HepG2 (cell line): ENCODE results near the gene GPC6. TPM values are rescaled to one million over a fixed set of nuclear protein-coding genes. Genes with fewer than 3 reads are reported as not detected.

ENCODE experiments used
- ATAC-seq: fragments of 200-7000 bp; cut with Tn5 transposase; 3 replicates; pipeline ENCODE4 v1.9.1; 2020; ENCODE audit warnings: mild to moderate bottlenecking, moderate library complexity
- BruUV-seq: library from RNA; stranded (reverse); fragments of 400-500 nt; replicated peaks from 2 replicates; lab custom pipeline; 2021; lab: Mats Ljungman, UMichigan
- CTCF ChIA-PET: fragments of 300-600 bp; formaldehyde crosslinking; extraction: SDS; loops from one replicate; lab custom pipeline; 2021; ENCODE audit warnings: low total read pairs, inconsistent platforms, low intra/inter-chr PET ratio; lab: Yijun Ruan, JAX
- POLR2A ChIA-PET: fragments of 350-600 bp; sonication (Branson Sonifier 250); formaldehyde crosslinking; loops from one replicate; lab custom pipeline; 2020; ENCODE audit warnings: antibody characterized with exemption, inconsistent platforms; lab: Yijun Ruan, JAX
- DNase-seq: peaks from one replicate; pipeline ENCODE4 v3.0.0-alpha.2; 2015; ENCODE audit warnings: low spot score
- FAIRE-seq: peaks from 3 replicates; lab custom pipeline; 2011; peaks lifted over from hg19 to GRCh38; lab: Jason Lieb, UNC
- H2AFZ ChIP-seq: one replicate; pipeline ENCODE4 v1.6.1; 2011; ENCODE audit warnings: low read length, inconsistent platforms
- H3K27ac ChIP-seq: fragments of 300-600 bp; 3 replicates; pipeline ENCODE4 v1.8.0; 2011; ENCODE audit warnings: mixed run types, mild to moderate bottlenecking, mixed read lengths, low read length, inconsistent platforms; ENCODE audit not compliant: insufficient read depth; ENCODE audit errors: extremely low read length
- H3K27me3 ChIP-seq, 2 experiments: fragments of 200-600 bp in 1 of 2; 2 replicates in 1 of 2; 3 replicates in 1 of 2; pipeline versions ENCODE4 v1.6.0 to v1.8.0; 2011; ENCODE audit warnings: low read length in 2 of 2, mild to moderate bottlenecking in 2 of 2, moderate library complexity in 2 of 2, inconsistent platforms in 1 of 2; ENCODE audit not compliant: insufficient read depth in 2 of 2, control insufficient read depth in 1 of 2
- H3K36me3 ChIP-seq, 2 experiments: fragments of 200-600 bp in 1 of 2; replicated peaks in 1 of 2; 2 replicates in 1 of 2; 3 replicates in 1 of 2; pipeline versions ENCODE4 v1.5.1 to v1.8.0; 2011; ENCODE audit warnings: low read length in 2 of 2, inconsistent platforms in 1 of 2; ENCODE audit not compliant: insufficient read depth in 2 of 2, control insufficient read depth in 1 of 2
- H3K4me1 ChIP-seq: 2 replicates; pipeline ENCODE4 v1.5.1; 2012; ENCODE audit warnings: low read length, inconsistent platforms; ENCODE audit not compliant: insufficient read depth
- H3K4me2 ChIP-seq: 2 replicates; pipeline ENCODE4 v1.6.0; 2011; ENCODE audit warnings: low read depth, low read length, inconsistent platforms
- H3K4me3 ChIP-seq, 3 experiments: fragments of 200-600 bp in 1 of 3; sonication (generic), shearing (Covaris generic) in 1 of 3; replicated peaks in 1 of 3; 2 replicates each; pipeline ENCODE4 v1.5.1; 2011 to 2016; ENCODE audit warnings: low read length in 3 of 3, inconsistent platforms in 2 of 3, low read depth in 2 of 3, mild to moderate bottlenecking in 2 of 3, control low read depth in 1 of 3, mixed read lengths in 1 of 3; ENCODE audit not compliant: insufficient read depth in 1 of 3
- H3K79me2 ChIP-seq: one replicate; pipeline ENCODE4 v1.6.1; 2011; ENCODE audit warnings: low read length, inconsistent platforms; ENCODE audit not compliant: insufficient read depth
- H3K9ac ChIP-seq: 2 replicates; pipeline ENCODE4 v1.6.0; 2011; ENCODE audit warnings: mild to moderate bottlenecking, low read depth, low read length, inconsistent platforms; ENCODE audit not compliant: insufficient read depth
- H3K9me3 ChIP-seq: 2 replicates; pipeline ENCODE4 v1.5.1; 2012; ENCODE audit warnings: mild to moderate bottlenecking, low read length
- H4K20me1 ChIP-seq: 2 replicates; pipeline ENCODE4 v1.6.0; 2011; ENCODE audit warnings: inconsistent platforms, mild to moderate bottlenecking, low read length, moderate library complexity; ENCODE audit not compliant: insufficient read depth
- DPF2 ChIP-seq: sonication (generic); formaldehyde crosslinking; IDR thresholded peaks from 2 replicates; pipeline ENCODE4 v1.4.0; 2020; ENCODE audit warnings: mild to moderate bottlenecking, low read depth, missing genetic modification reagents, borderline replicate concordance
- KAT8 ChIP-seq: IDR thresholded peaks from 2 replicates; pipeline ENCODE4 v1.6.1; 2016; ENCODE audit warnings: missing genetic modification reagents, missing compliant biosample characterization
- KDM3A ChIP-seq: IDR thresholded peaks from 2 replicates; pipeline ENCODE4 v1.6.1; 2018; ENCODE audit warnings: low read depth, missing compliant biosample characterization
- KDM5B ChIP-seq: sonication (generic); formaldehyde crosslinking; IDR thresholded peaks from 2 replicates; pipeline ENCODE4 v1.4.0; 2020; ENCODE audit warnings: missing genetic modification reagents, mild to moderate bottlenecking, borderline replicate concordance
- POLR2AphosphoS2 ChIP-seq: IDR thresholded peaks from 2 replicates; pipeline ENCODE4 v1.6.1; 2011; ENCODE audit warnings: low read depth, low read length, improper control_type of control experiment
- PRMT3 ChIP-seq: sonication (generic); formaldehyde crosslinking; IDR thresholded peaks from 2 replicates; pipeline ENCODE4 v1.8.1; 2022; ENCODE audit warnings: low read depth, mild to moderate bottlenecking, moderate library complexity, missing genetic modification reagents, borderline replicate concordance
- RELA ChIP-seq: sonication (generic); formaldehyde crosslinking; IDR thresholded peaks from 2 replicates; pipeline ENCODE4 v1.4.0; 2020; ENCODE audit warnings: missing genetic modification reagents
- SIN3B ChIP-seq: fragments of 150-350 bp; IDR thresholded peaks from 2 replicates; pipeline ENCODE4 v1.6.1; 2014; ENCODE audit warnings: low read length
- SYNCRIP ChIP-seq: fragments of 200-400 bp; formaldehyde crosslinking; IDR thresholded peaks from 2 replicates; pipeline ENCODE4 v1.6.1; 2018; ENCODE audit warnings: mild to moderate bottlenecking, low read depth, low read length; ENCODE audit not compliant: insufficient read depth
- ZBTB38 ChIP-seq: sonication (generic); formaldehyde crosslinking; IDR thresholded peaks from 2 replicates; pipeline ENCODE4 v1.5.1; 2020; ENCODE audit warnings: mild to moderate bottlenecking, missing genetic modification reagents
- ZNF337 ChIP-seq: sonication (generic); formaldehyde crosslinking; IDR thresholded peaks from 2 replicates; pipeline ENCODE4 v1.5.1; 2020; ENCODE audit warnings: missing genetic modification reagents, low read depth, mild to moderate bottlenecking, borderline replicate concordance
- ZNF367 ChIP-seq: sonication (generic); formaldehyde crosslinking; IDR thresholded peaks from 2 replicates; pipeline ENCODE4 v1.4.0; 2020; ENCODE audit warnings: missing genetic modification reagents, borderline replicate concordance
- ZNF547 ChIP-seq: sonication (generic); formaldehyde crosslinking; IDR thresholded peaks from 2 replicates; pipeline ENCODE4 v1.5.1; 2020; ENCODE audit warnings: mild to moderate bottlenecking, missing genetic modification reagents
- WGBS: methylation state at CpG from one replicate; pipeline ENCODE4 v1.1.6; 2017; ENCODE audit warnings: low lambda C conversion rate; 5-methylcytosine and 5-hydroxymethylcytosine counted together
- in situ Hi-C: cut with HindIII; loops from 2 replicates; pipeline ENCODE4 v1.10.0; 2017; ENCODE audit warnings: low pct_unique_long_range_greater_than_20kb; ENCODE audit not compliant: extremely low pct_ligation_motif_present
- intact Hi-C: fragments of 100-400 bp; cut with micrococcal nuclease; formaldehyde crosslinking; loops from one replicate; pipeline ENCODE4 v1.10.0; 2022; ENCODE audit not compliant: unreplicated experiment
- polyA plus RNA-seq, 8 experiments: library from polyadenylated mRNA; depleted of rRNA in 3 of 8; stranded (reverse) in 7 of 8; unstranded in 1 of 8; fragments of >200 nt; fragmentation: Illumina TruSeq in 4 of 8; extraction: Trizol in 4 of 8; gene quantifications; 2 replicates each; pipeline versions ENCODE4 v1.2.1 to v1.2.3, GENCODE V29; 2011 to 2016; ENCODE audit warnings: low read depth in 4 of 8, missing spikeins in 1 of 8, mixed read lengths in 1 of 8; ENCODE audit not compliant: insufficient read depth in 1 of 8
- total RNA-seq, 5 experiments: library from RNA; depleted of rRNA; stranded (reverse); fragments of >200 nt; fragmentation: Illumina TruSeq; extraction: Trizol; gene quantifications; 2 replicates each; pipeline ENCODE4 v1.2.3, GENCODE V29; 2016; ENCODE audit warnings: low read depth in 1 of 5
- TF ChIP-seq, protein P1 (sequence below): sonication (generic); formaldehyde crosslinking; IDR thresholded peaks from 2 replicates; pipeline ENCODE4 v1.8.1; 2023; ENCODE audit warnings: missing genetic modification reagents, inconsistent platforms, borderline replicate concordance
- TF ChIP-seq, protein P2 (sequence below): sonication (generic); formaldehyde crosslinking; IDR thresholded peaks from 2 replicates; pipeline ENCODE4 v1.4.0; 2020; ENCODE audit warnings: low read depth, mild to moderate bottlenecking, missing genetic modification reagents
- TF ChIP-seq, protein P3 (sequence below), 2 experiments: sonication (generic) in 1 of 2; formaldehyde crosslinking in 1 of 2; IDR thresholded peaks; 2 replicates each; pipeline versions ENCODE4 v1.6.1 to v1.9.0; 2014 to 2022; ENCODE audit warnings: antibody characterized with exemption in 1 of 2, borderline replicate concordance in 1 of 2, inconsistent platforms in 1 of 2, low read depth in 1 of 2, missing genetic modification reagents in 1 of 2

The GPC6 gene
- total and polyA plus RNA-seq, 2 of the 13 experiments (the other 11 are each of a cell fraction or from before 2014, with no cell fraction given): 24.5 to 33.9 TPM

DNA sequence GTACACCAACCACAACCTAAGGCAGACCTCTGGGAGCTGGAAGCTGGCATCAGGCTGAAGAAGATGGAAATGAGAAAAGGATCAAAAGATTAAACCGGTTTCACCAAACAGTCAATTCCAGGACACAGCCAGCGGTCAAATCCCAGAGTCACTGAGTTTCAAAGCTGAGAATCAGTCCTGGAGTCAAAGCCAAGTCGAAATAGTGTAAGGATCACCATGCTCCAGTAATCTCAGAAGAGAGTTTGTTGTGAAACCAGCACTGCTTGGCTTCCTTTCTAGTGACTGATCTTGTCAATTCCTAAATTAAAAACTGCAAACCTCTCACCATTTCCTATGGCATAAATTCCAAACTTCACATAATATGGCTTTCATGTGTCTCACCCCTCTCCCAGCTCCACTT lies 198.8 kb downstream of the GPC6 start (continued):
- TF ChIP-seq, protein P1, sequence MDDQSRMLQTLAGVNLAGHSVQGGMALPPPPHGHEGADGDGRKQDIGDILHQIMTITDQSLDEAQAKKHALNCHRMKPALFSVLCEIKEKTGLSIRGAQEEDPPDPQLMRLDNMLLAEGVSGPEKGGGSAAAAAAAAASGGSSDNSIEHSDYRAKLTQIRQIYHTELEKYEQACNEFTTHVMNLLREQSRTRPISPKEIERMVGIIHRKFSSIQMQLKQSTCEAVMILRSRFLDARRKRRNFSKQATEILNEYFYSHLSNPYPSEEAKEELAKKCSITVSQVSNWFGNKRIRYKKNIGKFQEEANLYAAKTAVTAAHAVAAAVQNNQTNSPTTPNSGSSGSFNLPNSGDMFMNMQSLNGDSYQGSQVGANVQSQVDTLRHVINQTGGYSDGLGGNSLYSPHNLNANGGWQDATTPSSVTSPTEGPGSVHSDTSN: no peak

DNA sequence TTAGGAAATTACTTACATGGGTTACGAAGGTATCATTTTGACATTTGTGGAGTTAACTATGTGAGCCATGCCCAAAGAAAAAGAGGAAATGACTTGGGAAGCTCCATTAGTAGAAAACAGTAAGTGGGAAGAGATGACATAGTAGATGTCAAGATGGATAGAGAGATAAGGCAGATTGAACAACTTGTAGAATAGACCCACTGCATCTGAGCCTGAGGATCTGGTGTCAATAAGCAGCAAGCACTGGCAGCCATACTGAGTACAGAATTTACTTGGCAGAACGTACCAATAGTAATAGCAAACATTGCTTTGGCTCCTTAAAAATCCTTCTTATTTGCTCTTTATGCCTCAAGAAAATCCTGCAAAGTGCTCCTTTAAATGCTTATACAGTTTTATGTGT lies 203.8 kb downstream of the GPC6 start:
- no peaks in the 10 kb centered on the region for H3K27me3 ChIP-seq
- H3K9me3 ChIP-seq: no peaks in the 10 kb centered on the region
- intact Hi-C loops (no loop called here), in situ Hi-C loops (no loop called here)
- no peaks in the 10 kb centered on the region for H3K36me3 ChIP-seq
- no peaks in the 10 kb centered on the region for H3K79me2 ChIP-seq
- POLR2A ChIA-PET: no interaction called here
- H3K4me1 ChIP-seq: no peaks in the 10 kb centered on the region
- BruUV-seq: no TSS peak
- CTCF ChIA-PET: no interaction called here
- no peak overlapping the region for H3K27ac ChIP-seq
- no peak for ATAC-seq
- H3K4me3 ChIP-seq: no peak overlapping the region
- H3K4me2 ChIP-seq: no peak overlapping the region
- FAIRE-seq: no peak
- 100% methylated on average over 2 of the region's 2 CpGs for WGBS
- no peak overlapping the region for H3K9ac ChIP-seq
- no peak for DNase-seq
- H2AFZ ChIP-seq: no peak overlapping the region
- no peaks in the 10 kb centered on the region for H4K20me1 ChIP-seq
- no peak for TF ChIP-seq DPF2 (CRISPR knock-in tag)
- TF ChIP-seq, protein P2, sequence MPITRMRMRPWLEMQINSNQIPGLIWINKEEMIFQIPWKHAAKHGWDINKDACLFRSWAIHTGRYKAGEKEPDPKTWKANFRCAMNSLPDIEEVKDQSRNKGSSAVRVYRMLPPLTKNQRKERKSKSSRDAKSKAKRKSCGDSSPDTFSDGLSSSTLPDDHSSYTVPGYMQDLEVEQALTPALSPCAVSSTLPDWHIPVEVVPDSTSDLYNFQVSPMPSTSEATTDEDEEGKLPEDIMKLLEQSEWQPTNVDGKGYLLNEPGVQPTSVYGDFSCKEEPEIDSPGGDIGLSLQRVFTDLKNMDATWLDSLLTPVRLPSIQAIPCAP (CRISPR knock-in tag): no peak
- no peak for TF ChIP-seq PRMT3 (CRISPR knock-in tag)
- no peak for TF ChIP-seq ZNF337 (CRISPR knock-in tag)
- no peak for TF ChIP-seq KAT8 (CRISPR knock-in tag)
- TF ChIP-seq KDM3A (CRISPR knock-in tag): no peak
- no peak for TF ChIP-seq RELA (CRISPR knock-in tag)
- no peak for TF ChIP-seq SYNCRIP
- TF ChIP-seq SIN3B: no peak
- TF ChIP-seq KDM5B (CRISPR knock-in tag): no peak
- no peak for TF ChIP-seq ZNF547 (CRISPR knock-in tag)
- TF ChIP-seq ZBTB38 (CRISPR knock-in tag): no peak
- TF ChIP-seq, protein P3, sequence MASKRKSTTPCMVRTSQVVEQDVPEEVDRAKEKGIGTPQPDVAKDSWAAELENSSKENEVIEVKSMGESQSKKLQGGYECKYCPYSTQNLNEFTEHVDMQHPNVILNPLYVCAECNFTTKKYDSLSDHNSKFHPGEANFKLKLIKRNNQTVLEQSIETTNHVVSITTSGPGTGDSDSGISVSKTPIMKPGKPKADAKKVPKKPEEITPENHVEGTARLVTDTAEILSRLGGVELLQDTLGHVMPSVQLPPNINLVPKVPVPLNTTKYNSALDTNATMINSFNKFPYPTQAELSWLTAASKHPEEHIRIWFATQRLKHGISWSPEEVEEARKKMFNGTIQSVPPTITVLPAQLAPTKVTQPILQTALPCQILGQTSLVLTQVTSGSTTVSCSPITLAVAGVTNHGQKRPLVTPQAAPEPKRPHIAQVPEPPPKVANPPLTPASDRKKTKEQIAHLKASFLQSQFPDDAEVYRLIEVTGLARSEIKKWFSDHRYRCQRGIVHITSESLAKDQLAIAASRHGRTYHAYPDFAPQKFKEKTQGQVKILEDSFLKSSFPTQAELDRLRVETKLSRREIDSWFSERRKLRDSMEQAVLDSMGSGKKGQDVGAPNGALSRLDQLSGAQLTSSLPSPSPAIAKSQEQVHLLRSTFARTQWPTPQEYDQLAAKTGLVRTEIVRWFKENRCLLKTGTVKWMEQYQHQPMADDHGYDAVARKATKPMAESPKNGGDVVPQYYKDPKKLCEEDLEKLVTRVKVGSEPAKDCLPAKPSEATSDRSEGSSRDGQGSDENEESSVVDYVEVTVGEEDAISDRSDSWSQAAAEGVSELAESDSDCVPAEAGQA (IDR thresholded peaks at IDR 0.05; ENCODE audit: low read depth): no peak
- TF ChIP-seq, protein P3 (CRISPR knock-in tag; IDR thresholded peaks at IDR 0.05; ENCODE audit: borderline replicate concordance): no peak
- TF ChIP-seq ZNF367 (CRISPR knock-in tag): no peak
- TF ChIP-seq POLR2AphosphoS2: no peak
